HCT116 (cell line): ENCODE measurements around the gene PACSIN2. TPM values are rescaled to one million over a fixed set of nuclear protein-coding genes. Genes with fewer than 3 reads are reported as not detected.

Experiments used
- ATAC-seq: fragments of 200-7000 bp; cut with Tn5 transposase; 2 replicates; pipeline ENCODE4 v1.9.1; 2020; ENCODE audit warnings: mild to moderate bottlenecking, moderate library complexity
- BruUV-seq: library from RNA; stranded (reverse); fragments of 400-500 nt; replicated peaks from 2 replicates; lab custom pipeline; 2021; lab: Mats Ljungman, UMichigan
- CTCF ChIA-PET: fragments of 300-600 bp; sonication (Branson Sonifier 250); formaldehyde crosslinking; loops from one replicate; lab custom pipeline; 2021; ENCODE audit warnings: antibody characterized with exemption; lab: Charles Lee
- POLR2A ChIA-PET: fragments of 300-600, 350-600 bp; sonication (Branson Sonifier 250); formaldehyde crosslinking; loops from one replicate; lab custom pipeline; 2021; ENCODE audit warnings: antibody characterized with exemption; lab: Charles Lee
- RAD21 ChIA-PET, 2 experiments: fragments of 300-600 bp; sonication (Branson Sonifier 250); formaldehyde crosslinking; loops; one replicate each; lab custom pipeline; 2023; ENCODE audit warnings: low total read pairs in 2 of 2; ENCODE audit not compliant: uncharacterized antibody in 2 of 2, unreplicated experiment in 2 of 2, low non-redundant PET in 1 of 2; lab: Charles Lee
- DNase-seq: peaks from one replicate; pipeline ENCODE4 v3.0.0-alpha.2; 2010; ENCODE audit warnings: low read depth, low spot score
- H2AFZ ChIP-seq: fragments of 200-600 bp; shearing (Covaris generic), sonication (generic); 2 replicates; pipeline ENCODE4 v1.6.1; 2017; ENCODE audit warnings: low read depth, mixed run types, mixed read lengths, antibody characterized with exemption, low read length; ENCODE audit not compliant: poor library complexity, severe bottlenecking
- H3K27ac ChIP-seq: 2 replicates; pipeline ENCODE4 v1.5.1; 2012; ENCODE audit warnings: low read depth, low read length
- H3K27me3 ChIP-seq: fragments of 200-600 bp; sonication (generic); 2 replicates; pipeline ENCODE4 v1.6.1; 2016; ENCODE audit warnings: mixed run types, low read length, mixed read lengths; ENCODE audit not compliant: insufficient read depth
- H3K36me3 ChIP-seq, 2 experiments: fragments of 200-500 bp in 1 of 2; fragments of 200-600 bp in 1 of 2; sonication (Bioruptor generic) in 1 of 2; sonication (generic) in 1 of 2; 2 replicates each; pipeline versions ENCODE4 v1.5.1 to v1.6.1; 2014 to 2016; ENCODE audit warnings: low read length in 2 of 2, inconsistent platforms in 1 of 2, mixed read lengths in 1 of 2, mixed run types in 1 of 2; ENCODE audit not compliant: insufficient read depth in 2 of 2, control insufficient read depth in 1 of 2
- H3K4me1 ChIP-seq, 2 experiments: fragments of 200-600 bp in 1 of 2; sonication (generic) in 1 of 2; 2 replicates each; pipeline versions ENCODE4 v1.5.1 to v1.6.1; 2012 to 2017; ENCODE audit warnings: low read length in 2 of 2, inconsistent platforms in 1 of 2, mild to moderate bottlenecking in 1 of 2, mixed read lengths in 1 of 2, mixed run types in 1 of 2, moderate library complexity in 1 of 2; ENCODE audit not compliant: insufficient read depth in 2 of 2, control insufficient read depth in 1 of 2
- H3K4me2 ChIP-seq: fragments of 200-600 bp; sonication (generic); 2 replicates; pipeline ENCODE4 v1.6.1; 2017; ENCODE audit warnings: mixed run types, low read length, mixed read lengths
- H3K4me3 ChIP-seq, 2 experiments: fragments of 200-600 bp in 1 of 2; sonication (generic) in 1 of 2; replicated peaks in 1 of 2; 2 replicates each; pipeline ENCODE4 v1.5.1; 2011 to 2016; ENCODE audit warnings: low read length in 2 of 2, control low read depth in 1 of 2, low read depth in 1 of 2, mild to moderate bottlenecking in 1 of 2, mixed read lengths in 1 of 2, mixed run types in 1 of 2
- H3K79me2 ChIP-seq: fragments of 200-600 bp; sonication (generic); 2 replicates; pipeline ENCODE4 v1.6.1; 2017; ENCODE audit warnings: mild to moderate bottlenecking, mixed run types, low read length, moderate library complexity, mixed read lengths; ENCODE audit not compliant: insufficient read depth
- H3K9ac ChIP-seq: fragments of 200-600 bp; sonication (generic); 2 replicates; pipeline ENCODE4 v1.6.1; 2016; ENCODE audit warnings: low read length, mixed read lengths
- H3K9me2 ChIP-seq: fragments of 200-600 bp; sonication (generic), shearing (Covaris generic); 2 replicates; pipeline ENCODE4 v1.6.1; 2017; ENCODE audit warnings: mixed run types, mild to moderate bottlenecking, moderate library complexity; ENCODE audit not compliant: insufficient read depth
- H3K9me3 ChIP-seq, 2 experiments: fragments of 200-500 bp in 1 of 2; fragments of 200-600 bp in 1 of 2; sonication (Bioruptor generic) in 1 of 2; sonication (generic) in 1 of 2; 2 replicates each; pipeline ENCODE4 v1.6.1; 2014 to 2017; ENCODE audit warnings: low read length in 2 of 2, mixed read lengths in 2 of 2, inconsistent platforms in 1 of 2, low read depth in 1 of 2, mild to moderate bottlenecking in 1 of 2, mixed run types in 1 of 2, moderate library complexity in 1 of 2; ENCODE audit not compliant: control insufficient read depth in 1 of 2, insufficient read depth in 1 of 2
- H4K20me1 ChIP-seq: fragments of 200-600 bp; sonication (generic), shearing (Covaris generic); 2 replicates; pipeline ENCODE4 v1.6.1; 2017; ENCODE audit warnings: mixed run types, mild to moderate bottlenecking, moderate library complexity; ENCODE audit not compliant: insufficient read depth
- CEBPB ChIP-seq: IDR thresholded peaks from 2 replicates; pipeline ENCODE4 v1.6.1; 2012; ENCODE audit warnings: low read depth
- EGR1 ChIP-seq: IDR thresholded peaks from 2 replicates; pipeline ENCODE4 v1.6.1; 2012; ENCODE audit warnings: low read depth
- EZH2 ChIP-seq: fragments of 200-600 bp; sonication (generic); IDR thresholded peaks from 2 replicates; pipeline ENCODE4 v1.6.1; 2017; ENCODE audit warnings: antibody characterized with exemption, mixed run types
- EZH2phosphoT487 ChIP-seq: fragments of 200-600 bp; IDR thresholded peaks from 2 replicates; pipeline ENCODE4 v1.6.1; 2018; ENCODE audit warnings: antibody characterized with exemption, borderline replicate concordance
- FOSL1 ChIP-seq: IDR thresholded peaks from 2 replicates; pipeline ENCODE4 v1.6.1; 2012; ENCODE audit warnings: low read depth
- JUND ChIP-seq: IDR thresholded peaks from 2 replicates; pipeline ENCODE4 v1.6.1; 2012
- POLR2A ChIP-seq: IDR thresholded peaks from 2 replicates; pipeline ENCODE4 v1.7.0; 2011; ENCODE audit warnings: borderline replicate concordance; ENCODE audit not compliant: insufficient read depth, insufficient read length; ENCODE audit errors: extremely low read depth
- POLR2AphosphoS5 ChIP-seq: IDR thresholded peaks from 2 replicates; pipeline ENCODE4 v1.6.1; 2011; ENCODE audit warnings: mild to moderate bottlenecking, low read depth, low read length, moderate library complexity
- SIN3A ChIP-seq: IDR thresholded peaks from 2 replicates; pipeline ENCODE4 v1.6.1; 2012; ENCODE audit warnings: low read depth
- TCF7L2 ChIP-seq: IDR thresholded peaks from 2 replicates; pipeline ENCODE4 v1.7.0; 2011; ENCODE audit warnings: borderline replicate concordance, inconsistent platforms; ENCODE audit not compliant: insufficient read depth, insufficient read length; ENCODE audit errors: extremely low read depth
- intact Hi-C: fragments of 100-400 bp; cut with micrococcal nuclease; formaldehyde crosslinking; loops from 2 replicates; pipeline ENCODE4 v1.10.0; 2022
- total RNA-seq: library from RNA; stranded (reverse); gene quantifications from one replicate; pipeline ENCODE4 v1.2.1, GENCODE V29; 2021; ENCODE audit not compliant: unreplicated experiment
- TF ChIP-seq, protein P1 (sequence below): IDR thresholded peaks from 2 replicates; pipeline ENCODE4 v1.6.1; 2011; ENCODE audit warnings: mild to moderate bottlenecking, low read length, moderate library complexity; ENCODE audit not compliant: insufficient replicate concordance; ENCODE audit errors: extremely low read depth
- TF ChIP-seq, protein P2 (sequence below): IDR thresholded peaks from 2 replicates; pipeline ENCODE4 v1.6.1; 2012
- TF ChIP-seq, protein P3 (sequence below): IDR thresholded peaks from 2 replicates; pipeline ENCODE4 v1.6.1; 2012; ENCODE audit warnings: low read depth

PACSIN2 gene
- total RNA-seq, 1 experiment from 2014 or later: 48.2 TPM

DNA sequence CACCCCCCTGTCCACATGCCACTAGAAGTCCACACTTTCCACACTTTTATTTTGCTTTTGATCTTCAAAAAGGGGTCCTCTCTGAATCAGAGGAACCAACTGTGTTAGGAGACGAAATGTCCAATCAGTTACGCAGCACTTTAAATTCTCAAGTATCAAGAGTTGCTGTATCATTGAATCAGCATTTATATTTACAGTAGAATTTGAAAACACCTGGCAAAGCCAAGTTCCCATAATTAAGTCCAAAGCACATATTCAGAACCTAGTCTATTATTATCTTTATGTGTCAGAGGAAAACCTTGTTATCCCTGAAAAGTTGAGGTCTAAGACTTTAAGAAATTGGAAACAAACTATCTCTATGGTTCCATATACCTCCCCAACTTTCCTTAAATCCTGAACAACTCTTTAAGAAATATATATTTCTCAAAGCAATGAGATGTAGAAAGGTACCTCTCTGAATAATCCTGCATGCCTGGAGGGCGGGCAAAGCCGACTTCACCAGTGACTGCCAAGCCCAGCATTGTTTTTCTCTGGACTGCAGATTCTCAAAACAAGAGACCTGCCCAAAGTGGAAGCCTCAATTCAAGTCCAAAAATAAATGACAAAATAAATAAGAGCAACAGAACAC, 82.0 kb downstream of the PACSIN2 start:
- Histone ChIP-seq H3K4me3 (no peak overlapping the region), H3K4me1 (peaks cover 21 to 48% of the 10 kb centered on the region in 2 experiments)
- intact Hi-C loops: loop anchor here (10.0 kb wide), 1 partner anchor 162 kb away; no protein-coding TSS in a partner anchor

More for the DNA sequence above, 82.0 kb downstream of the PACSIN2 start:
- no peak overlapping the region for H3K4me2 ChIP-seq
- POLR2A ChIA-PET: no interaction called here
- H4K20me1 ChIP-seq: no peaks in the 10 kb centered on the region
- TF ChIP-seq CEBPB (no peak), EZH2phosphoT487 (no peak), EGR1 (no peak), JUND (no peak), POLR2A (no peak), SIN3A (no peak), POLR2AphosphoS5 (no peak), EZH2 (no peak), FOSL1 (no peak), TCF7L2 (no peak)
- TF ChIP-seq, protein P1, sequence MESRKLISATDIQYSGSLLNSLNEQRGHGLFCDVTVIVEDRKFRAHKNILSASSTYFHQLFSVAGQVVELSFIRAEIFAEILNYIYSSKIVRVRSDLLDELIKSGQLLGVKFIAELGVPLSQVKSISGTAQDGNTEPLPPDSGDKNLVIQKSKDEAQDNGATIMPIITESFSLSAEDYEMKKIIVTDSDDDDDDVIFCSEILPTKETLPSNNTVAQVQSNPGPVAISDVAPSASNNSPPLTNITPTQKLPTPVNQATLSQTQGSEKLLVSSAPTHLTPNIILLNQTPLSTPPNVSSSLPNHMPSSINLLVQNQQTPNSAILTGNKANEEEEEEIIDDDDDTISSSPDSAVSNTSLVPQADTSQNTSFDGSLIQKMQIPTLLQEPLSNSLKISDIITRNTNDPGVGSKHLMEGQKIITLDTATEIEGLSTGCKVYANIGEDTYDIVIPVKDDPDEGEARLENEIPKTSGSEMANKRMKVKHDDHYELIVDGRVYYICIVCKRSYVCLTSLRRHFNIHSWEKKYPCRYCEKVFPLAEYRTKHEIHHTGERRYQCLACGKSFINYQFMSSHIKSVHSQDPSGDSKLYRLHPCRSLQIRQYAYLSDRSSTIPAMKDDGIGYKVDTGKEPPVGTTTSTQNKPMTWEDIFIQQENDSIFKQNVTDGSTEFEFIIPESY: no peak
- TF ChIP-seq, protein P2, sequence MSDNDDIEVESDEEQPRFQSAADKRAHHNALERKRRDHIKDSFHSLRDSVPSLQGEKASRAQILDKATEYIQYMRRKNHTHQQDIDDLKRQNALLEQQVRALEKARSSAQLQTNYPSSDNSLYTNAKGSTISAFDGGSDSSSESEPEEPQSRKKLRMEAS: no peak
- TF ChIP-seq, protein P3, sequence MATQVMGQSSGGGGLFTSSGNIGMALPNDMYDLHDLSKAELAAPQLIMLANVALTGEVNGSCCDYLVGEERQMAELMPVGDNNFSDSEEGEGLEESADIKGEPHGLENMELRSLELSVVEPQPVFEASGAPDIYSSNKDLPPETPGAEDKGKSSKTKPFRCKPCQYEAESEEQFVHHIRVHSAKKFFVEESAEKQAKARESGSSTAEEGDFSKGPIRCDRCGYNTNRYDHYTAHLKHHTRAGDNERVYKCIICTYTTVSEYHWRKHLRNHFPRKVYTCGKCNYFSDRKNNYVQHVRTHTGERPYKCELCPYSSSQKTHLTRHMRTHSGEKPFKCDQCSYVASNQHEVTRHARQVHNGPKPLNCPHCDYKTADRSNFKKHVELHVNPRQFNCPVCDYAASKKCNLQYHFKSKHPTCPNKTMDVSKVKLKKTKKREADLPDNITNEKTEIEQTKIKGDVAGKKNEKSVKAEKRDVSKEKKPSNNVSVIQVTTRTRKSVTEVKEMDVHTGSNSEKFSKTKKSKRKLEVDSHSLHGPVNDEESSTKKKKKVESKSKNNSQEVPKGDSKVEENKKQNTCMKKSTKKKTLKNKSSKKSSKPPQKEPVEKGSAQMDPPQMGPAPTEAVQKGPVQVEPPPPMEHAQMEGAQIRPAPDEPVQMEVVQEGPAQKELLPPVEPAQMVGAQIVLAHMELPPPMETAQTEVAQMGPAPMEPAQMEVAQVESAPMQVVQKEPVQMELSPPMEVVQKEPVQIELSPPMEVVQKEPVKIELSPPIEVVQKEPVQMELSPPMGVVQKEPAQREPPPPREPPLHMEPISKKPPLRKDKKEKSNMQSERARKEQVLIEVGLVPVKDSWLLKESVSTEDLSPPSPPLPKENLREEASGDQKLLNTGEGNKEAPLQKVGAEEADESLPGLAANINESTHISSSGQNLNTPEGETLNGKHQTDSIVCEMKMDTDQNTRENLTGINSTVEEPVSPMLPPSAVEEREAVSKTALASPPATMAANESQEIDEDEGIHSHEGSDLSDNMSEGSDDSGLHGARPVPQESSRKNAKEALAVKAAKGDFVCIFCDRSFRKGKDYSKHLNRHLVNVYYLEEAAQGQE: no peak
- no peak for DNase-seq
- no peak overlapping the region for H2AFZ ChIP-seq
- no peak overlapping the region for H3K27ac ChIP-seq
- CTCF ChIA-PET: no interaction called here
- H3K36me3 ChIP-seq: no peaks in the 10 kb centered on the region
- H3K9ac ChIP-seq: no peak overlapping the region
- RAD21 ChIA-PET: no interaction called here
- BruUV-seq: no TSS peak
- peaks cover 78% of the 10 kb centered on the region for H3K79me2 ChIP-seq
- no peaks in the 10 kb centered on the region for H3K27me3 ChIP-seq
- H3K9me2 ChIP-seq: no peaks in the 10 kb centered on the region
- no peaks in the 10 kb centered on the region for H3K9me3 ChIP-seq
- ATAC-seq: no peak
